NCI-H526 treated with DMSO at 0.1 percent for 48 hours (cell line): Measurements from ENCODE around the gene PLPPR1.

ENCODE experiments used
- DNase-seq: peaks from one replicate; lab custom pipeline; 2025; lab: John Stamatoyannopoulos, UW

Gene PLPPR1

GRCh38 chr9:101209670-101210069 is 181.1 kb downstream of the PLPPR1 start:
- no peak for DNase-seq

- DNase-seq, result no peak
Measured at GRCh38 chr9:101212661-101213060, 184.1 kb downstream of the PLPPR1 start.

- no peak for DNase-seq
Measured at GRCh38 chr9:101219030-101219429, 190.5 kb downstream of the PLPPR1 start.

- no peak for DNase-seq
Measured at GRCh38 chr9:101220341-101220740, 191.8 kb downstream of the PLPPR1 start.

GRCh38 chr9:101225271-101225670 is 196.7 kb downstream of the PLPPR1 start:
- no peak for DNase-seq

GRCh38 chr9:101226161-101226560 is 197.6 kb downstream of the PLPPR1 start:
- DNase-seq, result no peak

GRCh38 chr9:101226803-101227202 is 198.3 kb downstream of the PLPPR1 start:
- DNase-seq, result no peak

- no peak for DNase-seq
Measured at GRCh38 chr9:101229606-101230005, 201.1 kb downstream of the PLPPR1 start.

GRCh38 chr9:101232405-101232977 is 204.0 kb downstream of the PLPPR1 start:
- no peak for DNase-seq

- peak; percentile 48 for DNase-seq
Measured at GRCh38 chr9:101235105-101235866, 206.8 kb downstream of the PLPPR1 start.

GRCh38 chr9:101242651-101243050 is 214.1 kb downstream of the PLPPR1 start:
- no peak for DNase-seq

- no peak for DNase-seq
Measured at GRCh38 chr9:101246691-101247090, 218.2 kb downstream of the PLPPR1 start.

GRCh38 chr9:101247297-101247696 is 218.8 kb downstream of the PLPPR1 start:
- no peak for DNase-seq

GRCh38 chr9:101254733-101255433 is 226.4 kb downstream of the PLPPR1 start:
- peak; percentile 19 for DNase-seq

- DNase-seq, result no peak
Measured at GRCh38 chr9:101264727-101265126, 236.2 kb downstream of the PLPPR1 start.

GRCh38 chr9:101265261-101265660 is 236.7 kb downstream of the PLPPR1 start:
- no peak for DNase-seq

- DNase-seq, result no peak
Measured at GRCh38 chr9:101268426-101268825, 239.9 kb downstream of the PLPPR1 start.

- DNase-seq, result no peak
Measured at GRCh38 chr9:101269591-101270283, 241.2 kb downstream of the PLPPR1 start.

GRCh38 chr9:101270302-101270701 is 241.8 kb downstream of the PLPPR1 start:
- DNase-seq, result no peak

GRCh38 chr9:101271102-101271501 is 242.6 kb downstream of the PLPPR1 start:
- DNase-seq, result no peak

GRCh38 chr9:101274971-101275768 is 246.6 kb downstream of the PLPPR1 start:
- no peak for DNase-seq

GRCh38 chr9:101275769-101276250 is 247.3 kb downstream of the PLPPR1 start:
- no peak for DNase-seq
